Activated naive CD4-positive, alpha-beta T cell treated with anti-CD3 and anti-CD28 coated beads, Interleukin-2, amount 50 U/mL, for 72 hours (primary cell): ENCODE results near the gene DBET. TPM values are rescaled to one million over a fixed set of nuclear protein-coding genes. Genes with fewer than 3 reads are reported as not detected.
"Not testable (repeated sequence)": the region's sequence is repeated elsewhere in the genome, so short reads cannot be mapped to it uniquely, and the experiment has no call there.

Experiments
- ATAC-seq, 2 donors: fragments of 150-1000 bp; cut with Tn5 transposase; 2 replicates each; pipeline ENCODE4 v1.10.0; 2021; ENCODE audit warnings: mild to moderate bottlenecking in 2 of 2, moderate library complexity in 2 of 2
- DNase-seq, 2 donors: peaks; one replicate each; pipeline ENCODE4 v3.0.0; 2021 to 2022; ENCODE audit warnings: low spot score in 2 of 2
- H3K27ac Mint-ChIP-seq, 2 donors: one replicate each; pipeline ENCODE4 v1.8.0; 2022; ENCODE audit warnings: mild to moderate bottlenecking in 2 of 2, mixed read lengths in 2 of 2
- H3K36me3 Mint-ChIP-seq, 2 donors: one replicate each; pipeline ENCODE4 v1.8.0; 2022; ENCODE audit warnings: mixed read lengths in 2 of 2
- H3K9me3 Mint-ChIP-seq, 2 donors: one replicate each; pipeline ENCODE4 v1.8.0; 2022; ENCODE audit warnings: mixed read lengths in 2 of 2
- total RNA-seq, 2 donors: library from RNA; stranded (reverse); gene quantifications; one replicate each; pipeline ENCODE4 v1.2.3, GENCODE V29; 2022

The DBET gene
- total RNA-seq, 2 donors from 2014 or later: not detected

- peak; percentile 34 to 77 for ATAC-seq
- not testable (repeated sequence) for H3K36me3 Mint-ChIP-seq, DNase-seq, H3K9me3 Mint-ChIP-seq, H3K27ac Mint-ChIP-seq
Observed at GRCh38 chr4:190031264-190031663, 33.0 kb upstream of the DBET start.

- H3K36me3 Mint-ChIP-seq, H3K27ac Mint-ChIP-seq, H3K9me3 Mint-ChIP-seq: not testable (repeated sequence)
- ATAC-seq (peak; percentile 44 to 53), DNase-seq (peak in 1 of 2 donors; percentile 29)
Observed at GRCh38 chr4:190037704-190038388, 26.5 kb upstream of the DBET start.

GRCh38 chr4:190040873-190041272 lies 23.4 kb upstream of the DBET start:
- not testable (repeated sequence) for DNase-seq, H3K27ac Mint-ChIP-seq, H3K36me3 Mint-ChIP-seq, ATAC-seq, H3K9me3 Mint-ChIP-seq

- DNase-seq, ATAC-seq, H3K36me3 Mint-ChIP-seq, H3K9me3 Mint-ChIP-seq, H3K27ac Mint-ChIP-seq: not testable (repeated sequence)
Observed at GRCh38 chr4:190047627-190048026, 16.7 kb upstream of the DBET start.

GRCh38 chr4:190049378-190050239 lies 14.7 kb upstream of the DBET start:
- not testable (repeated sequence) for H3K36me3 Mint-ChIP-seq, DNase-seq, ATAC-seq, H3K27ac Mint-ChIP-seq, H3K9me3 Mint-ChIP-seq

GRCh38 chr4:190058997-190059396 lies 5.3 kb upstream of the DBET start:
- not testable (repeated sequence) for H3K27ac Mint-ChIP-seq, DNase-seq, ATAC-seq, H3K9me3 Mint-ChIP-seq, H3K36me3 Mint-ChIP-seq

GRCh38 chr4:190064805-190065204 lies 503 bp downstream of the DBET start:
- not testable (repeated sequence) for H3K27ac Mint-ChIP-seq

GRCh38 chr4:190068351-190068750 lies 4.0 kb downstream of the DBET start:
- H3K9me3 Mint-ChIP-seq, H3K36me3 Mint-ChIP-seq, H3K27ac Mint-ChIP-seq, ATAC-seq, DNase-seq: not testable (repeated sequence)

More at GRCh38 chr4:190064805-190065204, 503 bp downstream of the DBET start:
- DNase-seq, ATAC-seq, H3K9me3 Mint-ChIP-seq, H3K36me3 Mint-ChIP-seq: not testable (repeated sequence)

- H3K36me3 Mint-ChIP-seq, DNase-seq, ATAC-seq, H3K9me3 Mint-ChIP-seq, H3K27ac Mint-ChIP-seq: not testable (repeated sequence)
Observed at GRCh38 chr4:190093052-190093451, 28.8 kb downstream of the DBET start.

- not testable (repeated sequence) for H3K27ac Mint-ChIP-seq, DNase-seq, H3K36me3 Mint-ChIP-seq, ATAC-seq, H3K9me3 Mint-ChIP-seq
Observed at GRCh38 chr4:190094031-190094430, 29.7 kb downstream of the DBET start.

GRCh38 chr4:190095335-190095734 lies 31.0 kb downstream of the DBET start:
- ATAC-seq, H3K36me3 Mint-ChIP-seq, DNase-seq, H3K27ac Mint-ChIP-seq, H3K9me3 Mint-ChIP-seq: not testable (repeated sequence)

- not testable (repeated sequence) for DNase-seq, H3K36me3 Mint-ChIP-seq, H3K27ac Mint-ChIP-seq, ATAC-seq, H3K9me3 Mint-ChIP-seq
Observed at GRCh38 chr4:190099605-190100004, 35.3 kb downstream of the DBET start.

- ATAC-seq: peak in 1 of 2 donors; percentile 78
Observed at GRCh38 chr4:190101525-190101924, 37.2 kb downstream of the DBET start.

GRCh38 chr4:190106191-190106590 lies 41.9 kb downstream of the DBET start:
- DNase-seq, H3K36me3 Mint-ChIP-seq, ATAC-seq, H3K9me3 Mint-ChIP-seq, H3K27ac Mint-ChIP-seq: not testable (repeated sequence)

More at GRCh38 chr4:190101525-190101924, 37.2 kb downstream of the DBET start:
- H3K36me3 Mint-ChIP-seq, H3K9me3 Mint-ChIP-seq, DNase-seq, H3K27ac Mint-ChIP-seq: not testable (repeated sequence)

- not testable (repeated sequence) for ATAC-seq, H3K9me3 Mint-ChIP-seq, H3K36me3 Mint-ChIP-seq, H3K27ac Mint-ChIP-seq
- peak in 1 of 2 donors; percentile 53 for DNase-seq
Observed at GRCh38 chr4:190106611-190107480, 42.5 kb downstream of the DBET start.

- H3K27ac Mint-ChIP-seq, ATAC-seq, H3K9me3 Mint-ChIP-seq, DNase-seq, H3K36me3 Mint-ChIP-seq: not testable (repeated sequence)
Observed at GRCh38 chr4:190107766-190108485, 43.6 kb downstream of the DBET start.
